Fibroblast of lung (primary cell): ENCODE data around the gene HEPN1.

ENCODE experiments used
- EZH2 ChIP-seq: IDR thresholded peaks from 2 replicates; pipeline ENCODE4 v1.5.1; 2012; ENCODE audit warnings: low read length, control low read depth, mild to moderate bottlenecking; ENCODE audit errors: missing control alignments
- TF ChIP-seq, protein P1 (sequence below), 2 donors: IDR thresholded peaks in 1 of 2; conservative IDR thresholded peaks in 1 of 2; 1 replicate in 1 of 2; 2 replicates in 1 of 2; pipeline ENCODE4 v1.5.1; 2011 to 2012; ENCODE audit warnings: low read length in 2 of 2, control low read depth in 1 of 2, inconsistent platforms in 1 of 2, low read depth in 1 of 2, mild to moderate bottlenecking in 1 of 2

DNA sequence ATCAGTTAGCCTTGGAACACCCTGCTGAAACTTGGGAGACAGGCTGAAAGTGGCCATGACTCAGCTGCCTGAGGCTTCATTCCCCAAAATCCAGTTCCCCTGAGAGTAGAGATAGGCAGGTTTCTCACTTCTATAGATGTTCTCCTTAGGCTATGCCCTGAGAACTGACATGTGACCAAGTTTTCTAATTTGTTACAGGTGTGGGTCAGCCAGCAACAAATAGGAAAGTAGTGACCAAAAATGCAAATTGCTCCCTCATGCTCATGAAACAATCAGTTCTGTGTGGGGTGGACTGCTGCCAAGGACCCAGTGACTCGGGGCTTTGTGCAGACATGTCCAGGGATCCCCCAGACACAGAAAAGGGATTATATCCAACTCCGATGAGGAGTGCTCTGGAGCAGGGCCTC lies 27.7 kb downstream of the HEPN1 start:
- TF ChIP-seq, protein P1, sequence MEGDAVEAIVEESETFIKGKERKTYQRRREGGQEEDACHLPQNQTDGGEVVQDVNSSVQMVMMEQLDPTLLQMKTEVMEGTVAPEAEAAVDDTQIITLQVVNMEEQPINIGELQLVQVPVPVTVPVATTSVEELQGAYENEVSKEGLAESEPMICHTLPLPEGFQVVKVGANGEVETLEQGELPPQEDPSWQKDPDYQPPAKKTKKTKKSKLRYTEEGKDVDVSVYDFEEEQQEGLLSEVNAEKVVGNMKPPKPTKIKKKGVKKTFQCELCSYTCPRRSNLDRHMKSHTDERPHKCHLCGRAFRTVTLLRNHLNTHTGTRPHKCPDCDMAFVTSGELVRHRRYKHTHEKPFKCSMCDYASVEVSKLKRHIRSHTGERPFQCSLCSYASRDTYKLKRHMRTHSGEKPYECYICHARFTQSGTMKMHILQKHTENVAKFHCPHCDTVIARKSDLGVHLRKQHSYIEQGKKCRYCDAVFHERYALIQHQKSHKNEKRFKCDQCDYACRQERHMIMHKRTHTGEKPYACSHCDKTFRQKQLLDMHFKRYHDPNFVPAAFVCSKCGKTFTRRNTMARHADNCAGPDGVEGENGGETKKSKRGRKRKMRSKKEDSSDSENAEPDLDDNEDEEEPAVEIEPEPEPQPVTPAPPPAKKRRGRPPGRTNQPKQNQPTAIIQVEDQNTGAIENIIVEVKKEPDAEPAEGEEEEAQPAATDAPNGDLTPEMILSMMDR (conservative IDR thresholded peaks at IDR 0.05 in 1 of 2, IDR thresholded peaks at IDR 0.05 in 1 of 2; ENCODE audit: low read depth in 1 of 2, low read length in 2 of 2) = no peak
- no peak for TF ChIP-seq EZH2
